MCF 10A (cell line): ENCODE data around the gene MTA3. TPM values are rescaled to one million over a fixed set of nuclear protein-coding genes. Genes with fewer than 3 reads are reported as not detected.

Experiments used
- BruUV-seq: library from RNA; stranded (reverse); fragments of 400-500 nt; replicated peaks from 2 replicates; lab custom pipeline; 2021; lab: Mats Ljungman, UMichigan
- CTCF ChIA-PET: fragments of 300-600 bp; sonication (Branson Sonifier 250); formaldehyde crosslinking; extraction: SDS; loops from one replicate; lab custom pipeline; 2021; ENCODE audit warnings: antibody characterized with exemption, inconsistent platforms; lab: Yijun Ruan, JAX
- POLR2A ChIA-PET: fragments of 300-600, 350-650 bp; sonication (Branson Sonifier 250); formaldehyde crosslinking; extraction: SDS; loops from one replicate; lab custom pipeline; 2020; ENCODE audit warnings: antibody characterized with exemption, inconsistent platforms; lab: Yijun Ruan, JAX
- DNase-seq: peaks from one replicate; pipeline ENCODE4 v3.0.0-alpha.2; 2018; ENCODE audit not compliant: unreplicated experiment
- H3K27ac Mint-ChIP-seq: one replicate; pipeline ENCODE4 v1.8.0; 2022; ENCODE audit warnings: mild to moderate bottlenecking, low read depth, mixed read lengths; ENCODE audit not compliant: unreplicated experiment
- H3K27me3 Mint-ChIP-seq: one replicate; pipeline ENCODE4 v1.8.0; 2022; ENCODE audit warnings: mixed read lengths; ENCODE audit not compliant: insufficient read depth, unreplicated experiment
- H3K36me3 Mint-ChIP-seq: one replicate; pipeline ENCODE4 v1.8.0; 2022; ENCODE audit warnings: mild to moderate bottlenecking, moderate library complexity, mixed read lengths; ENCODE audit not compliant: insufficient read depth, unreplicated experiment
- H3K4me1 Mint-ChIP-seq: one replicate; pipeline ENCODE4 v1.8.0; 2022; ENCODE audit warnings: mixed read lengths; ENCODE audit not compliant: insufficient read depth, unreplicated experiment
- H3K4me3 Mint-ChIP-seq: one replicate; pipeline ENCODE4 v1.8.0; 2022; ENCODE audit warnings: mild to moderate bottlenecking, moderate library complexity, mixed read lengths; ENCODE audit not compliant: unreplicated experiment
- H3K9me3 Mint-ChIP-seq: one replicate; pipeline ENCODE4 v1.8.0; 2022; ENCODE audit warnings: mixed read lengths; ENCODE audit not compliant: unreplicated experiment
- CTCF ChIP-seq: fragments of 200-600 bp; IDR thresholded peaks from one replicate; pipeline ENCODE4 v1.8.0; 2022; ENCODE audit warnings: antibody characterized with exemption, mild to moderate bottlenecking; ENCODE audit not compliant: unreplicated experiment
- intact Hi-C: fragments of 100-400 bp; cut with micrococcal nuclease; formaldehyde crosslinking; loops from 2 replicates; pipeline ENCODE4 v1.14.1; 2022
- total RNA-seq: library from RNA; stranded (reverse); gene quantifications from 2 replicates; pipeline ENCODE4 v1.2.3, GENCODE V29; 2022

Gene MTA3
- total RNA-seq, 1 experiment from 2014 or later: 41.4 TPM

GRCh38 chr2:42804338-42804737 lies 235.9 kb downstream of the MTA3 start:
- Mint-ChIP-seq H3K4me3 (no peak overlapping the region), H3K4me1 (peaks cover 13% of the 10 kb centered on the region), H3K36me3 (peaks cover 4% of the 10 kb centered on the region), H3K27me3 (no peaks in the 10 kb centered on the region), H3K27ac (no peak overlapping the region), H3K9me3 (no peaks in the 10 kb centered on the region)
- DNase-seq: peak; percentile 71
- TF ChIP-seq CTCF: no peak
- BruUV-seq: no TSS peak
- CTCF ChIA-PET: no interaction called here
- intact Hi-C loops: no loop called here
- POLR2A ChIA-PET: no interaction called here

- CTCF ChIA-PET: interaction anchor here (1.3 kb wide), 1 partner anchor 23 kb away, joined by 4 read pairs; no protein-coding TSS in a partner anchor
- intact Hi-C loops: no loop called here
Observed at GRCh38 chr2:42804891-42805290, 236.5 kb downstream of the MTA3 start.

More at GRCh38 chr2:42804891-42805290, 236.5 kb downstream of the MTA3 start:
- no peak overlapping the region for H3K4me3 Mint-ChIP-seq
- H3K4me1 Mint-ChIP-seq: peaks cover 13% of the 10 kb centered on the region
- H3K36me3 Mint-ChIP-seq: peaks cover 6% of the 10 kb centered on the region
- H3K27me3 Mint-ChIP-seq: no peaks in the 10 kb centered on the region
- BruUV-seq: no TSS peak
- no peak overlapping the region for H3K27ac Mint-ChIP-seq
- POLR2A ChIA-PET: interaction anchor here (0.5 kb wide), 1 partner anchor 64 kb away, joined by 3 read pairs; no protein-coding TSS in a partner anchor
- no peak for DNase-seq
- H3K9me3 Mint-ChIP-seq: no peaks in the 10 kb centered on the region
- no peak for TF ChIP-seq CTCF

Other genes with a start within 250 kb of the MTA3 start
- 190 and 249 TPM in 2 replicates for gene COX7A2L, start 207.4 kb upstream of the MTA3 start, total RNA-seq
- not detected in 2 replicates for gene KCNG3, start 74.7 kb upstream of the MTA3 start, total RNA-seq
- not detected in 2 replicates for gene OXER1, start 195.5 kb downstream of the MTA3 start, total RNA-seq
- not detected in 2 replicates for gene HAAO, start 224.0 kb downstream of the MTA3 start, total RNA-seq